Activated CD8-positive, alpha-beta memory T cell treated with anti-CD3 and anti-CD28 coated beads for 1 hour (primary cell): ENCODE measurements around the gene TMEM150B.
A peak's percentile ranks its signal among the peaks of the same experiment; 100 is the strongest.

Experiments used
- DNase-seq, 2 donors: peaks; one replicate each; pipeline ENCODE4 v3.0.0-alpha.2; 2020; ENCODE audit warnings: low read depth in 1 of 2; ENCODE audit errors: extremely low read depth in 1 of 2

TMEM150B gene

DNA sequence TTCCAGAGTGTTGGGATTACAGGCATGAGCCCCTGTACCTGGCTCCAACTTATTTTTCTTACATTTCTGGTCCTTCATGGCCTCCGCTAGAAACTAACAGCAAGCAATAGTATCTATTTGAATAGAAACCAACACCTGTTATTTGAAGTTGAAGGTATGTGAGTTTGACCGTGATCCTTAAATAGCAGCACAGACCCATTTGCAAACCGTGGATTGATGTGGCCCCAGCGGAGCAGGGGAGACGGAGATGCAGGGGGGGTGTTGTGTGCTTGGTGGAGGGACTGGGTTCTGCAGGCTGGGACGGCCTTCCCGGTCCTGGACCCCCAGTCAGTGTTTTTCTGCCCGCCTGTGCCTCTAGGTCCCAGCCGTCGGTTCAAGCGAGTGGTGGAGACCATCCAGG, 16.9 kb downstream of the TMEM150B start:
- DNase-seq, result no peak

GRCh38 chr19:55306712-55307111, 18.4 kb downstream of the TMEM150B start:
- DNase-seq, result no peak

- DNase-seq, result no peak
Observed at GRCh38 chr19:55305983-55306562, 19.1 kb downstream of the TMEM150B start.

DNA sequence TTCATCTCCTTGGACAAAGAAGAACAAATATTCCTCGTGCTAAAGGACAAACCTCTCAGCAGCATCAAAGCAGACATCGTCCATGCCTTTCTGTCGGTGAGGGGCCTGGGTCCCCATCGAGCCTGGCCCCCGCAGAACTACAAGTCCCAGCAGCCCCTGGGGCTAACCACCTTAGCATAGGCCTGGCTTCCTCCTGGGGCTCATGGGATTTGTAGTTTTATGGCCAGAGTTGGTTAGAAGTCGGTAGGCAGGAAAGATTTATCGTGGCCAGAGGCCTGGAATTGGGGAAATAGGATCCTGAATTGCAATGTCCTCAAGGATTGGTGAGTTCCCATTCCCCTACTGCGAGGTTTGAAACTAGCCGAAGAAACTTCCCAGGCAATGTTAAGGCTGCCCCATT, 19.6 kb downstream of the TMEM150B start:
- no peak for DNase-seq

- DNase-seq, result no peak
Observed at GRCh38 chr19:55304980-55305379, 20.2 kb downstream of the TMEM150B start.

GRCh38 chr19:55304279-55304978, 20.7 kb downstream of the TMEM150B start:
- DNase-seq, result no peak

DNA sequence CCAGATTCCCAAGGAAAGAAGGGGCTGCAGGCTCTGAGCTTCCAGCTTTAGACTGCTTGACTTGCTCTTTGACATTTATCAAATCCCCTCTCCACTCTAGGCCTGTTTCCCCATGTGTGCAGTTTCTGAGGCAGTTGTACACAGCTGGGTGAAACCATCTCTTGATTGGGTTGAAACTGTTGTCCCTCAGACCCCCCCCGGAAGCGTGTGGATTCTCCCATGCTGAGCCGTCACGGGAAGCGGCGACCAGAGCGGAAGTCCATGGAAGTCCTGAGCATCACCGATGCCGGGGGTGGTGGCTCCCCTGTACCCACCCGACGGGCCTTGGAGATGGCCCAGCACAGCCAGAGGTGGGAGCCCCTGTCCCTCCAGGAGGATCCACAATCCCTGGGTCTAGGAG, 21.7 kb downstream of the TMEM150B start:
- no peak for DNase-seq

- no peak for DNase-seq
Observed at GRCh38 chr19:55302318-55302703, 22.8 kb downstream of the TMEM150B start.

DNA sequence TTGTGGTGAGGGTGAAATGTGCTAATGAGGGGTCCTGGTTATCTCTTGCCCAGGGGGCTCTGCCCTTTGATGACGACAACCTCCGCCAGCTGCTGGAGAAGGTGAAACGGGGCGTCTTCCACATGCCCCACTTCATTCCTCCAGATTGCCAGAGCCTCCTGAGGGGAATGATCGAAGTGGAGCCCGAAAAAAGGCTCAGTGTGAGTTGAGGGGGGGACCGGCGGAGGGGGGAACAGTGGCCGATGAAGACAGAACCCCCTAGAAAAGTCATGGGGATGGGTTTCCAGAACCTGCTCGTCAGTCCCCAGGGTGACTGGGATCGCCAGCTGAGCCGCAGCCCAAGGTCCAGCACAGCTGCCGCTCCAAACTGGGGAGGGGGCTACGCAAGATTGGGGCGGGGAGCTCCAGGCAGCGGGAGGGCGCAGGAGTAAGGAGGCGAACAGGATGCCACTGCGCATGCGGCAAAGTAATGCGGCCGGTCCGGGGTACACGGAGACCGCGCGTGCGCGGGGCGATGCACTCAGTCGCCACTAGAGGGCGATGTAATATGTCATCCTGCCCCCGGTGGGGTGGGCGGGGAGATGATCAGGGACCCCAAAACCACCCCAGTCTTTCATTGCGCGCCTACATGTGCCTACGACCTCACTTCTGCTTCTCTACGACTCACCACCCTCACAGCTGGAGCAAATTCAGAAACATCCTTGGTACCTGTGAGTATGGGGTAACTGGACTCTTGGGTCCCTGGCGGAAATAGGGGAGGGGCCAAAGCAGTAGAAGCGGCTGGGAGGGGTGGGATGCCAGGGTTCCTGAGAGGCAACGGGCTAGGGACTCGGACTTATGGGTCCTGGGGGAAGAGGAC, 23.5 kb downstream of the TMEM150B start:
- peak; percentile 87 to 93 for DNase-seq

DNA sequence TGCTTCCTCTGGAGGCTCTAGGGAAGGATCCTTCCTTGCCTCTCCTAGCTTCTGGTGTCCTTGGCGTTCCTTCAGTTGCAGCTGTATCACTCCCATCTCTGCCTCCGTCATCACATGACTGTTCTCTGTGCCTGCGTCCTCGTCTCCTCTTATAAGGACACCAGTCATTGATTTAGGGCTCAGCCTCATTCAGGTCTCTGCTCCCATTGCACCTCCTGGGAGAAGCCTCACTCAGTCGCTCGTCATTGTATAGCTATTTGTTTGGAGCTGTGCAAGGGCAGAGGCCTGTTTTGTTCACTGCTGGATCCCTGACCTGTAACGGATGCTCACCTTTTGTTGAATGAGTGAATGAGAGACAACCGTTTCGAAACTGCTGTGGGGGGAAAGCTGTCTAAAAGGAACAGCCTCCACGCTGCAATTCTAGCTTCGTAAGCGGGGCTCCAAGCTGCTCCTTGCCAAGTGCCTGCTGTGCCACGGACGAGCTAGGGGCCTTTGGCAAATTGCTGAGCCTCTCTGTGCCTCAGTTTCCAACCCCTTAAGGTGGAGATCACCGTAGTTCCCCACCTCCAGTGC, 24.2 kb downstream of the TMEM150B start:
- DNase-seq, result no peak

GRCh38 chr19:55299991-55300390, 25.1 kb downstream of the TMEM150B start:
- DNase-seq, result no peak

GRCh38 chr19:55297267-55297666, 27.9 kb downstream of the TMEM150B start:
- DNase-seq, result no peak

DNA sequence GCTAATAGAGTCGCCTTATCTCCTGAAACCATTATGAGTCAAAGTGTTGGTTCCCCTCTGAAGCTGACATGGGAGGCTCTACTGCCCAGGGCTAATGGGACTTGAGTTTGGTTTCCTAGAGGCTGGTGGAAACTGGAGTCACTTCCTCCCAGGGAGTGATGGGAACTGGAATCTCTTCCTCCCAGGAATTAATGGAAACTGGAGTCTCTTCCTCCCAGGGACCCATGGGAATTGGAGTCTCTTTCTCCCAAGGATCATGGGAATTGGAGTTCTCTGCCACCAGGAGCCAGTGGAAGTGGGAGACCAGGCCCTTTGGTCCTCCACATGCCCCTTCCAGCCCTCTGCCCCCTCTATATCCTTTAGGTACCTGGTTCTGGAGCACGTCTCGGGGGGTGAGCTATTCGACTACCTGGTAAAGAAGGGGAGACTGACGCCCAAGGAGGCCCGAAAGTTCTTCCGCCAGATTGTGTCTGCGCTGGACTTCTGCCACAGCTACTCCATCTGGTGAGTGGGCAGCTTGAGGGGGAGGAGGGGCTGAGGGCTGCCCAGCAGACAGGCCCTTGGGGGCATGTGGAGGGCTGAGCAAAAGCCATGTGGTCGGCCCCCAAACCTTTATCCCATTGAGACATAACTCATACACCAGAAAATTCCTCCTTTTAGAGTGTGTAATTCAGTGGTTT, 35.9 kb downstream of the TMEM150B start:
- no peak for DNase-seq

DNA sequence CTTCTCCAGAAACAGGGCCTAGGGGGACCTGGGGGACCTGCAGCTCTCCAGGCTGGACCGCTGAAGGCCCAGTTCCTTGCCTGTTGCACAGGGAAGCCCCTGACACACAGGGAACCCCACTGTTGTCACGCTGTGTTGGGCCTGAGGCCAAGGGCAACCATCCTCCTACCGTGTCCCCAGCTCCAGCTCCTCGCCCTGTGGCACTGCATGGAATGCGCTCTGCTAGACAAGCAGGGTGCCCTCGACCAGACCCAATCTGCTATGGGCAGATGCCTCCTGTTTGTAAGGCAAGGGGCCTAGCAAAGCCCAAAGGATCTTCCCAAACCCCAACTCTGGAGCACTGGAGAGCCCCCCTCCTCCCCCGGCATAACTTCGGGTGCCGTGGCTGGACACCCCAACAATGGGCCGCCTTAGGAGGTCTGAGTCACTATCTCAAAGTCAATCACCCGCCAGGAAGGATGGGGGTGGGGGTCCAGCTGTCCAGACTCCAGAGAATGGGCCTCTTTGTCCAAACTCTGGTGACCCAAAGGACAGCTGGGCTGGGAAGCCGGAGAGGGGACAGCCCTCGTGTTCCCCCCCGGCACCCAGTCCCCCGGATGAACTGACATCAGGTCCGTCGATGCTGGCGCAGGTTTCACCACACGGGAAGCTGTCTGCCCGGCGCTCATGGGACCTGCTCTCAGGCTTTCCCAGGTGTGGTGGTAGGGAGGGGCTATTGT, 37.6 kb downstream of the TMEM150B start:
- no peak for DNase-seq

DNA sequence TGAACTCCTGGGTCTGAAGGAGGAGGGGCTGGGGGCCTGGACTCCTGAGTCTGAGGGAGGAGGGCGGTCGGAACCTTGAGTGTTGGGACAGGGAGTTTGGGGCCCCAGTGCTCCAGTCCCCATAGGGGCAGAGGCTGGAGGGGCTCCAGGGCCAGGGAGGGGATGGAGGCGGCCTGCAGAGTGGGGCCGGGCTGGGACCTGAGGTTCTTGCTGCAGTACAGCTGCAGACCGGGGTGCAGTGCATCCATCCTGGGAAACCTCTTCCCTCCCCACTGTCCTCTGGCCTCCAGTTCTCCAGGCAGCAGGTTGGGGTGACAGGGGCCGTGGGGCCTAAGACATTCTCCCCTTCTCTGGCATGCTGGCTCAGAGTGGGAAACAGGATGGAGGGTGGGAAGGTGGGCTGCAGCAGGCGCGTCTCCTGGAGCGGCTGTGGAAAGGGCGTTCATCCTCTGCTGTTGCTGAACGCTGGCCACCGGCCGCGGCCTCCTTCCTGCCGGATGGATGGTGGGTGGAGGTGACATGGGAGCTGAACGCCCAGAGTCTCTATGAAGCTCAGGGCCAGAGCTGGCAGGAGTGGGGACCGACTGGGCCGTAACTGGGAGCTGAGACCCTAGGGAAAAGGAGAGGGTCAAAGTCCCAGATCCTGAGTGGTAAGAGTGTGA, 39.8 kb downstream of the TMEM150B start:
- DNase-seq, result no peak

DNA sequence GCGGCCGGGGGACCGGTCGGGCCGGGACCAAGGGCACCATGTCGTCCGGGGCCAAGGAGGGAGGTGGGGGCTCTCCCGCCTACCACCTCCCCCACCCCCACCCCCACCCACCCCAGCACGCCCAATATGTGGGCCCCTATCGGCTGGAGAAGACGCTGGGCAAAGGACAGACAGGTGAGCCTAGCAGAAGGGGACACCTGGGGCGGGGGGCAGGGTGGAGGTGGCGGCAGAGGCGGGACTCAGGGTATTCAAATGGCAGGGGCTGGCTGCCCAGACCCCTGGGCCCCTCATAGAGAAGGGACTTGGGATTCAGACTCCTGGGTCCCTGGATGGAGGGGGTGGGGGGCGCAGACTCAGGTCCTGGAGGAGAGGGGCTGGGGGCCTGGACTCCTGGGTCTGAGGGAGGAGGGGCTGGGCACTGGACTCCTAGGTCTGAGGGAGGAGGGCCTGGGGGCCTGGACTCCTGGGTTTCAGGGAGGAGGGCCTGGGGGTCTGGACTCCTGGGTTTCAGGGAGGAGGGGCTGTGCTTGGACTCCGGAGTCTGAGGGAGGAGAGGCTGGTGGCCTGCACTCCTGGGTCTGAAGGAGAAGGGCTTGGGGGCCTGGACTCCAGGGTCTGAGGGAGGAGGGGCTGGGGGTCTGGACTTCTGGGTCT, 40.6 kb downstream of the TMEM150B start:
- DNase-seq, result no peak

DNA sequence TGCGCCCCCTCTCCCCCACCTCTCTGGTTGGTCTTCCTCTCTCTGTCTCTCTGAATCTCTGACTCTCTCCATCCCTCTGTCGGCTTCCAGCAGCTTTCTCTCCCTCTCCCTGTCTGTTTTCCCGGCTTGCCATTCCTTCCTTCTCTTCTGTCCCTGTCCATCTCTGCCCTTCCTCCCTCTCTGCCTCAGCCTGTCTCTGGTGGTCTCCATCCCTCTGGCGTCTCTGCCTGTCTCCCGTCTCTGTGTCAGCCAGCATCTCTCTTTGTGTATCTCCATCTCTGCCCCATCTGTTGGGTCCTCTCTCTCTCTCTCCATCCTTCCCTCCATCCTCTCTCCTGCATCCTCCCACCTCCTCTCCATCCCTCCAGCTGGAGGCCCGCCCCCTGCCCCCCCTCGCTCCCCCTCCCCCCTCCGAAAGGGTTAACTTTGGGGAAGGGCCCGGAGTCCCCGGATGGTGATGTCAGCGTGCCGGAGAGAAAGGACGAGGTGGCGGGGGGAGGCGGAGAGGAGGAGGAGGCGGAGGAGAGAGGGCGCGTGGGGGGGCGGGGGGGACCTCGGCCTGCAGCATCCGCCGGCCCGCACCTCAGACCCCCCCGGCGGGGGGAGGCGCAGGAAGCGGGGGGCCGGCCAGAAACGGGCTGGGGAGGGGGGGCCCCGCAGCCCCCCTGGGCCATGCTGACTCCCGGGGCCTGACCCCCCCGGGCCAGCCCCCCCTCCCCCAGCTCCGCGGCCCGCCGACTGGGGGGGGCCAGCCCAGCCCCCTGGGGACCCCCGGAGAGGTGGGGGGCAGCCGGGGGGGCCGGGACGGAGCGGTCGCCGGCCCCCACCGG, 41.4 kb downstream of the TMEM150B start, which contains the start of gene BRSK1:
TSS of gene BRSK1 (plus strand) at position 450 of the 830 bp plus-strand sequence. CDS start 446 bp downstream, outside the sequence.
- no peak for DNase-seq
